Osteoblast (primary cell): ENCODE measurements around the gene NCF2. TPM values are rescaled to one million over a fixed set of nuclear protein-coding genes. Genes with fewer than 3 reads are reported as not detected.

ENCODE experiments used
- DNase-seq: peaks from one replicate; pipeline ENCODE4 v3.0.0; 2011; ENCODE audit warnings: low spot score, mixed read lengths; ENCODE audit not compliant: insufficient read length; ENCODE audit errors: missing footprints
- H2AFZ ChIP-seq: 2 replicates; pipeline ENCODE4 v1.6.0; 2011; ENCODE audit warnings: mild to moderate bottlenecking, low read length
- H3K27ac ChIP-seq: 2 replicates; pipeline ENCODE4 v1.5.1; 2011; ENCODE audit warnings: mild to moderate bottlenecking, low read depth, low read length, moderate library complexity
- H3K27me3 ChIP-seq: 2 replicates; pipeline ENCODE4 v1.6.0; 2012; ENCODE audit warnings: mild to moderate bottlenecking, control low read depth, inconsistent platforms, low read length, moderate library complexity; ENCODE audit not compliant: insufficient read depth
- H3K36me3 ChIP-seq: 2 replicates; pipeline ENCODE4 v1.5.1; 2011; ENCODE audit warnings: mild to moderate bottlenecking, low read length, control low read depth, moderate library complexity; ENCODE audit not compliant: insufficient read depth
- H3K4me1 ChIP-seq: 2 replicates; pipeline ENCODE4 v1.5.1; 2011; ENCODE audit warnings: mild to moderate bottlenecking, low read length, control low read depth, moderate library complexity; ENCODE audit not compliant: insufficient read depth
- H3K4me2 ChIP-seq: 2 replicates; pipeline ENCODE4 v1.6.0; 2011; ENCODE audit warnings: mild to moderate bottlenecking, low read length; ENCODE audit not compliant: insufficient read depth
- H3K4me3 ChIP-seq: fragments of 200-600 bp; sonication (generic); 3 replicates; pipeline ENCODE4 v1.5.1; 2012; ENCODE audit warnings: mild to moderate bottlenecking, low read length, inconsistent platforms; ENCODE audit not compliant: insufficient read depth
- H3K79me2 ChIP-seq: 2 replicates; pipeline ENCODE4 v1.6.0; 2012; ENCODE audit warnings: mild to moderate bottlenecking, low read length, control low read depth, inconsistent platforms; ENCODE audit not compliant: insufficient read depth
- H3K9me3 ChIP-seq: 2 replicates; pipeline ENCODE4 v1.5.1; 2011; ENCODE audit warnings: low read depth, low read length, control low read depth
- H4K20me1 ChIP-seq: 2 replicates; pipeline ENCODE4 v1.6.0; 2012; ENCODE audit warnings: mild to moderate bottlenecking, low read length, control low read depth; ENCODE audit not compliant: insufficient read depth
- CTCF ChIP-seq: IDR thresholded peaks from 2 replicates; pipeline ENCODE4 v1.5.1; 2011; ENCODE audit warnings: mild to moderate bottlenecking, low read depth, low read length, moderate library complexity; ENCODE audit errors: extremely low read depth
- total RNA-seq: library from RNA; depleted of rRNA; stranded (reverse); fragments of >200 nt; gene quantifications from 2 replicates; pipeline ENCODE4 v1.2.3, GENCODE V29; 2012

Gene NCF2
- total RNA-seq, 1 donor, result 2.2 TPM

DNA sequence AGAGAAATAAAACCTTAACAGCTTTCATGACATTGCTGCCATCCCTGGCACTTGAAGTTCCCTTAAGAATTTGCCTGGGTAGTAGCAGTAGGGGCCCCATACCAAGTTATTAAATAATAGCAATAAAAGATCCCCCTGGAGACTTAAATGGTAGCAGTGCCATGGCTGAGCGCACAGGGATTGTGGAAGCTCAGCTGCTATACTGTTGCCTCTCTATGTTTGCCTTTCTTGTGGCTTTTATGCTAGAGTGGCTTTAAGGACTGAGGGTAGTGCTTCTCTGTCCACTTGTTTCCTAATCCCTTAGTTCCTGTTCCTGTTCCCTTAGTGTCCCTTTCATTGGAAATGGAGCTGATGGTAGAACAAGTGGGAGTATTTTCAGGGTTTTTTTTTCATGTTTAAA lies 42.1 kb downstream of the NCF2 start:
- Histone ChIP-seq H3K4me3 (no peak overlapping the region), H3K27me3 (no peaks in the 10 kb centered on the region), H3K4me2 (no peak overlapping the region), H3K9me3 (no peaks in the 10 kb centered on the region), H2AFZ (no peak overlapping the region), H3K27ac (no peak overlapping the region), H3K4me1 (no peaks in the 10 kb centered on the region), H3K36me3 (peaks cover 84% of the 10 kb centered on the region), H4K20me1 (no peaks in the 10 kb centered on the region), H3K79me2 (no peaks in the 10 kb centered on the region)
- TF ChIP-seq CTCF, result no peak
- DNase-seq, result no peak

GRCh38 chr1:183546427-183546826 lies 43.8 kb downstream of the NCF2 start:
- Histone ChIP-seq H3K36me3 (peaks cover 76% of the 10 kb centered on the region), H4K20me1 (no peaks in the 10 kb centered on the region), H3K27ac (no peak overlapping the region), H2AFZ (no peak overlapping the region), H3K79me2 (no peaks in the 10 kb centered on the region), H3K27me3 (no peaks in the 10 kb centered on the region), H3K4me1 (no peaks in the 10 kb centered on the region), H3K4me3 (no peak overlapping the region), H3K4me2 (no peak overlapping the region), H3K9me3 (no peaks in the 10 kb centered on the region)
- DNase-seq, result no peak
- no peak for TF ChIP-seq CTCF

DNA sequence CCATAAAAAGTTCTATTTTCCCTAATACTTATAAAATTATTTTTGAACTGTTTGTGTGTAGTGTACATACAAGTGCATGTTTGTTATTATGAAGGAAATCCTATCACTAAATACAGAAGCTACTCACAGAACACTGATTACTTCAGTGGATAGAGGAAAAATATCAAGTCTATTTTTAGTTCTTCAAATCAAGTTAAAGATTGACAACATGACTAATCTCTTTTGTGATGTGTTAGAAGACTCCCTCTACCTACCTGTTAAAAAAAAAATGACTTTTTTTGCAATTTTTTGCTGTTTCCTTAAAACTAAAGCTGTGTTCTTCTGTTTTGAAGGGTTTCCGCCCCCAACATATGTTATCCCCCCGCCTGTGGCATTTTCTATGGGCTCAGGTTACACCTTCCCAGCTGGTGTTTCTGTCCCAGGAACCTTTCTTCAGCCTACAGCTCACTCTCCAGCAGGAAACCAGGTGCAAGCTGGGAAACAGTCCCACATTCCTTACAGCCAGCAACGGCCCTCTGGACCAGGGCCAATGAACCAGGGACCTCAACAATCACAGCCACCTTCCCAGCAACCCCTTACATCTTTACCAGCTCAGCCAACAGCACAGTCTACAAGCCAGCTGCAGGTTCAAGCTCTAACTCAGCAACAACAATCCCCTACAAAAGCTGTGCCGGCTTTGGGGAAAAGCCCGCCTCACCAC lies 45.5 kb downstream of the NCF2 start:
- no peaks in the 10 kb centered on the region for H3K27me3 ChIP-seq
- no peaks in the 10 kb centered on the region for H3K9me3 ChIP-seq
- no peaks in the 10 kb centered on the region for H3K4me1 ChIP-seq
- no peak for DNase-seq
- H4K20me1 ChIP-seq, result no peaks in the 10 kb centered on the region
- peaks cover 72% of the 10 kb centered on the region for H3K36me3 ChIP-seq
- no peak overlapping the region for H3K27ac ChIP-seq
- no peak for TF ChIP-seq CTCF
- no peak overlapping the region for H2AFZ ChIP-seq
- H3K79me2 ChIP-seq, result no peaks in the 10 kb centered on the region
- H3K4me3 ChIP-seq, result no peak overlapping the region
- H3K4me2 ChIP-seq, result no peak overlapping the region

DNA sequence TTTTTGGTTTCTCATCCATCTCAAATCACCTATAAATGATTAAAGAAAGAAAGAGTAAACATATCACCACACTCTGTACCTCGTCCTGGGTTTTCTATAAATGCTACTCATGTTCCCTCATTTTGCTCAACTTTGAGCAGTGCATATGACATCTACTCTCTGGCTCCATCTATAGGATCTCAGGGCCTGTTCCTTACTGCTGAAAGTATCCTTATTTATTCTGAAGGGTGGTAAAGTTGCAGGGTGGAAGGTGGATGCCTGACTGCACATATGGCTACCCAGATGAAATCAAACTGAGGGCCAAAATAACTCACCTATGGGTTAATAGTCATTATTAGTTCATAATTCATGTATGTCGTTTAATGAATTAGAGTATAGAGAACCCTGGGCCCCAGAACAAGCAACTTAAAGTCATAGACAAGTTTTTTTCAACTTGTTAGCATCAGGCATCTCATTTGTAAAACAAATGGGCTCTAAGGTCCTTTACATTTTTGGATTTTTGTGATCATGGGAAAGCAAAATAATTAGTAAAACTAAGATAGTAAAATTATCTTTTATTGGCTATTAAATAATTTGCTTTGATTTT lies 46.5 kb downstream of the NCF2 start:
- Histone ChIP-seq H4K20me1 (no peaks in the 10 kb centered on the region), H3K4me2 (no peak overlapping the region), H3K4me3 (no peak overlapping the region), H3K27me3 (no peaks in the 10 kb centered on the region), H3K9me3 (no peaks in the 10 kb centered on the region), H2AFZ (no peak overlapping the region), H3K4me1 (no peaks in the 10 kb centered on the region), H3K27ac (no peak overlapping the region), H3K79me2 (no peaks in the 10 kb centered on the region), H3K36me3 (peaks cover 65% of the 10 kb centered on the region)
- DNase-seq, result peak; percentile 69
- peak; percentile 84 for TF ChIP-seq CTCF
